Loucy (cell line): ENCODE data around the gene ULBP1.

Source experiments
- EZH2phosphoT487 ChIP-seq: fragments of 200-600 bp; IDR thresholded peaks from 2 replicates; pipeline ENCODE4 v1.6.1; 2018; ENCODE audit warnings: antibody characterized with exemption, mild to moderate bottlenecking, moderate library complexity, borderline replicate concordance
- TF ChIP-seq, protein P1 (sequence below): fragments of 200-600 bp; sonication (generic); conservative IDR thresholded peaks from 2 replicates; pipeline ENCODE4 v1.5.1; 2014; ENCODE audit warnings: mild to moderate bottlenecking, antibody characterized with exemption, low read length

DNA sequence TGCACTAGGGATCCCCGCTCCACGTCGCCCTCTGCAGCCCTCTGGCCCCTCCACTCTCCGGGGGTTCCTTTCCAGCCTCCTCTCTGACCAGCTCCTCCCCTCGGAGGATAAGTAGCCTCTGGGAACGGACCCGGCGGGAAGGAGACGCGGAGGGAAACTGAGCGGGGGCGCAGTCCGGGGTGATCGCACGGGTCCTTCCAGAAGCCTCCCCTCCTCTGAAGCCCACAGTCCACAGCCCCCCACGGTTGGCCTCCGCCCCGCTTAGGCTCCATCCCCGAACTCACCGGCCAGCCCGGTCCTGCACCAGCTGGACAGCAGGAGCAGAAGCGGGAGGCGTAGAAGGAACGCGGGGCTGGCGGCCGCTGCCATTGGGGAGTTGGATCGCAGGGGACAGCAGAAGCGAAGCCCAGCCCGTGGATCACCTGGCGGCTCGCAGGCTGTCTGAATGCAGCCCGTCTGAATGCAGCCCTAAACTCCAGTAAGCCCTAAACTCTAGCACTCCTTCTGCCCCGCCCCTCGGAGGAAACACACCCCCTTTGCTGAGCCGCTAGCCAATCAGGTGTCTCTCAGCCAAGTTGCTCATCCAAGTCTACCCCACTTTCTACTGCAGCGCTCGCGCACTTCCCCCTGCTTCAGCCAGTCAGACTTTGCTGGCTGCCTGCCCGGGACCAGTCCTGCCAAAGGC lies 41.0 kb upstream of the ULBP1 start, which contains the start of gene RAET1G:
- TF ChIP-seq, protein P1, sequence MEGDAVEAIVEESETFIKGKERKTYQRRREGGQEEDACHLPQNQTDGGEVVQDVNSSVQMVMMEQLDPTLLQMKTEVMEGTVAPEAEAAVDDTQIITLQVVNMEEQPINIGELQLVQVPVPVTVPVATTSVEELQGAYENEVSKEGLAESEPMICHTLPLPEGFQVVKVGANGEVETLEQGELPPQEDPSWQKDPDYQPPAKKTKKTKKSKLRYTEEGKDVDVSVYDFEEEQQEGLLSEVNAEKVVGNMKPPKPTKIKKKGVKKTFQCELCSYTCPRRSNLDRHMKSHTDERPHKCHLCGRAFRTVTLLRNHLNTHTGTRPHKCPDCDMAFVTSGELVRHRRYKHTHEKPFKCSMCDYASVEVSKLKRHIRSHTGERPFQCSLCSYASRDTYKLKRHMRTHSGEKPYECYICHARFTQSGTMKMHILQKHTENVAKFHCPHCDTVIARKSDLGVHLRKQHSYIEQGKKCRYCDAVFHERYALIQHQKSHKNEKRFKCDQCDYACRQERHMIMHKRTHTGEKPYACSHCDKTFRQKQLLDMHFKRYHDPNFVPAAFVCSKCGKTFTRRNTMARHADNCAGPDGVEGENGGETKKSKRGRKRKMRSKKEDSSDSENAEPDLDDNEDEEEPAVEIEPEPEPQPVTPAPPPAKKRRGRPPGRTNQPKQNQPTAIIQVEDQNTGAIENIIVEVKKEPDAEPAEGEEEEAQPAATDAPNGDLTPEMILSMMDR = no peak
- no peak for TF ChIP-seq EZH2phosphoT487
